GM18502 (cell line): Measurements from ENCODE around the gene IL1R1.
"Not testable (repeated sequence)": the region's sequence is repeated elsewhere in the genome, so short reads cannot be mapped to it uniquely, and the experiment has no call there.

Experiments
- ATAC-seq: cut with Tn5 transposase; IDR thresholded peaks from one replicate; pipeline ENCODE4 v1.9.1; 2021; ENCODE audit warnings: mild to moderate bottlenecking; ENCODE audit not compliant: unreplicated experiment, poor library complexity

The IL1R1 gene

DNA sequence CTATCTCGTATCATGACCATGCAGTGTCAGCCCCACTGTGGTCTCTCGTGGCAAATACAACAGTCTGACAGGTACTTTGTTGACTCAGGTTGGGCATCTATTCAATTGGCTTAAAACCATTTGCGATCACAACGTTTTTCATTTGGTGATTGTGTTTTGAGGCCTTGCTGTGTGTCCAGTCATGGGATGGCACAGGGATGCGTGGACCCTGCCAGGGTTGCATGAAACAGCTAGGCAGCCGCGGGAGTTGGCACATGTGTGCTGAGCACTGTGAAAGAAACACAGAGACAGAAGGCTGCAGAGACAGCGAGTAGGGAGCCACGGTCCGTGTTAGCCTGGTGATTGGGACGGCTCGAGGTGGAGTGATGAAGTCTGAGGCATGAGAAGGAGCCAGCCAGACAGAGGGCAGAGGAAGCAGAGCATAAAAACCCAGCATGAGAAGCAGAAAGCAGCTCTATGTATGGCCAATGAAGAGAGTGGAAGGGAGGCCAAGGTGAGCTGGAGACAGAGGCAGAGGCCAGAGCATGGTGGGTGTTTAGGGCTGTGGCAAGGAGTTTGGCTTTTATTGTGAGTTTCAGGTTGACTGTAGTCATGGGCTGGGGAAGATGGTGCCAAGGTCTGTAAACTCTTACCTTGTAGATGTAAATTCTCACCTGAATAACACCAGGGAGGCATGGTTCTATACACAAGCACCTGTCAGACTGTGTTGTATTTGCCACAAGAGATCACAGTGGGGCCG lies 31.8 kb upstream of the IL1R1 start:
- ATAC-seq, result no peak

DNA sequence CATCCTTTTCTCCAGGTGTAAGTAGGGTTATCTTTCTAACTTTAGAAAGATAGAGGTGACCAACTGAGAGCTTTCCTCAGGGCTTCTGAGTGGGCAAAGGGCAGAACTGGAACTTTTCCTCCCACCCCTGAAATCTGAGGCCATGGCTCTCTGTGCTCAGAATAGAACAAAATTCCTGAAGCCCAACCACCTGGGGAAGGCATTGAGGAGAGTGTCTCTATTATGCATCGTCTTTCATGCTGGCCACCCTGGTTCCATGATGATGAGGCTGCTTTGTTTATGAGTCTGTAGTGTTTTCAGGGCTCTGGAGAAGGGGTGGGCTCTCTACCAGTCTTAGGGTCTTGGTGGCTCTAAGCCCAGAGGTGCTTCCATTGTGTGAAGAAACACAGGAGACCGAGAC lies 30.7 kb upstream of the IL1R1 start:
- no peak for ATAC-seq

GRCh38 chr2:102112271-102112670 lies 30.3 kb upstream of the IL1R1 start:
- no peak for ATAC-seq

DNA sequence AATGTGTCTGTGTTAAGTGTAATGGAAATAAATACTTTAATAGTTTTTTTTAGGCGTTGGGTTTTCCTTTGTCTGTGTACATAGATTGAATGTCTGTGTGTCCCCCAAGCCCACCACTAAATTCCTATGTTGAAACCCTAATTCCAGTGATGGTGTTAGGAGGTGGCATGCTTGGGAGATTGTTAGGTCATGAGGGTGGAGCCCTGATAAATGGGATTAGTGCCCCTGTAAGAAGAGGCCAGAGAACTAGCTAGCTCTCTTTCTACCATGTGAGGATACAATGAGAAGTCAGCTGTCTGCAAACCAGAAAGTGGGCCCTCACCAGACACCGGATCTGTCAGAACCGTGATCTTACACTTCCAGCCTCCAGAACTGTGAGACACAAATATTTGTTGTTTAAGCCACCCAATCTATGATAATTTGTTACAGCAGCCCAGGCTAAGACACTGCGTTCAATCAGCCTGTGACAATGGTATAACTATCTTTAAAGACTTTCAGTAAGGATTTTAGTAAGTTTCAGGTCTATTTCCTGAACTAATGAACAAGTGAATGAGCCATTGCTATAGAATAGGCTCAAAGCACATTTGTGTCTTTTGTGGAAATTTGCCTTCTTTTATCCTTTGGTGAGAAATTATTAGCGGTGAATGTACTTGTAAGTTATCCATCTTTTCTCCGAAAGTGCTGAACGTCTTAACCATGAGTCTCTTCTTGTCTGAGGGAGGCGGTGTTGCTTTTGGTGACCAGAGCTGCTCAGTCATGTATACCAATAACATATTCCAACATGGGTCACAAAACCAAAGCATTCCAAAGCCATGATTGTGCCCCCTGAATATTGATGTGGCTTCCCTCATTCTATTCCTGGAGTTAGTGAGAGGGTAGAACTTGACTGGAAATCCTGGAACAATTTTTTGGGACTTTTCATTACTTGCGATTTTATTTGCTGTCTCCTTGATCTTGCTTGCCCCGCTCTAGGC lies 29.6 kb upstream of the IL1R1 start:
- no peak for ATAC-seq

DNA sequence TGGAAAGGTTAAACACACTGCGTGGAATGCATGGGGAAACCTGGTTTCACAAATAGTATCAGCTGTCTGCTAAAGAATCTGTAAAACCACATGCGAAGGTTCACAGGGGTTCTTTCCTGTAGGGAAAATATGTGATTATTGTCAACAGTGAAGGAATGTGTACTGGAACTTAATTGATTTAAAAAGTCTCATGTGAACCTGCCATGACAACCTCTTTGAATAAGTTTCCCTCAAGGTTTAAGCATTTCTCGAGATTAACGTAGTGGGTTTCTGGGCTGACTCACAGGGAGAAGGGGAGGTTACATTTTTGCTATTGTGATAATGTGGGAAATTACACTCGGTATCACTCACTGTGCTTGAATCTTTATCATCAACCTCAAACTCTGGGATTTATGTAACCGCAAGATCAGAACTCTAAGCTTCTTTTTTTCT lies 28.2 kb upstream of the IL1R1 start:
- no peak for ATAC-seq

DNA sequence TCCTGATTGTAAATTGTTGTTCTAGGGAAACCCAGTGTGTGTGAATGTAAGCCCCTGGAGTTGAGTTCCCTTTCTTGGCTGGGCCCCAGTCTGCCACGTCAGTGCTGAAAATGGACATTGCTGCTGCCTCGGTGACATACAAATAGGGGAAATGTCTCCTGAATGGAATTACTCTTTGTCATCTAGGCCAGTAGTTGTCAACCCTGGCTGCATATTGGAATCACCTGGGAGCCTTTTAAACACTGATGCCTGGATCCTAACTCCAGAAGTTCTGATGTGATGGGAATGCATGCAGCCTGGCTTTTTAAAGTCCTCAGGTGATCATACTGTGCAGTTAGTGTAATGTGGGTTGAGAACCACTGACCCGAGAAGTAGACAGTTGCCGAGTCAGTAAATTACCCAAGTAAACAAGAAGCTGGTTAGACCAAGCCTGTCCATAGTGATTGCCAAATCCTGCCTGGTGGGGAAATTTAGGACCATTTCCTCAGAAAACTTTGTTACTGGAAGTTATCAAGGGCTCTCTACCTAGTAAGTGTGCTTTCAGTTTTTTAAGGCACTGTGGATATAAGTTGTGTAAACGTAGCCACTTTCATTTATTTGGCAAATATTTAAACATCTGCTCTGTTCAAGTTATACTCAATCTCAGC lies 27.6 kb upstream of the IL1R1 start:
- ATAC-seq, result no peak

DNA sequence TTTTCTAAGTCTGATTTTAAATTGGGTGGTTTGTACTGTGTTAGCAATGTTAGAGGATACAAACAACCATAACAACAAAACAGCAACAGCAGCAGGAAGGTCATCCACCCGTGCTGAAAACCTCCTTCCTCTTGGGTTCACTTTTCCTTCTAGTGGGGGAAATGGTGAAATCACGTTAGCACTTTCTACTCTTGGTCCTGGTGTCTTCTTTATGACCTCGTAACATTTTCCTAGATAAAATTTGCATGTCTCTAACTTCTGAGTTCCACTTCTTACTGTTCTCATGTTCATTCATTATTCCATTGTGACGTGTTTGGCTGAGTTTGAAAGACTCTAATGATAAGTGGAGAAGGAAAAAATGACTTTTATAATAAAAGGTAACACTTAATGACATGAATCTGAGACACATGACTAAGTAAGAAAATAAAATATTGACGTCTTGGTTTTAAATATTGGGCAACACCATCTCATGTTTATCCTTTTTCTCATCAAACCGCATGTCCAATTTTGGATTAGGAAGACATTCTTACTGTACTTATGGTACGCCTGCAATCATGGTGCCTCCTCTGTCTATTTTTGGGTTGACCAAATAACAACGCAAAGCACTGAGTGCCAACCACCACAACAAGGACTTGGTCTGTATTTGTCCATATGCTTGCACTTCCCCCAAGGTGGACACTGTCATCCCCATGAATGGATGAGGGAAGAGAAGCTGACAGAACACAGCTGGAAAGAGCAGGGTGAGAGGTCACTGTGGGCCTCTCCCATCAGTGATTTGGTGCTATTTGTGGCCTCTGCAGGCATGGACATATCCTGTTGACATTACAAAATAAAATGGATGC lies 25.7 kb upstream of the IL1R1 start:
- no peak for ATAC-seq

GRCh38 chr2:102117472-102117858 lies 25.1 kb upstream of the IL1R1 start:
- ATAC-seq, result no peak

DNA sequence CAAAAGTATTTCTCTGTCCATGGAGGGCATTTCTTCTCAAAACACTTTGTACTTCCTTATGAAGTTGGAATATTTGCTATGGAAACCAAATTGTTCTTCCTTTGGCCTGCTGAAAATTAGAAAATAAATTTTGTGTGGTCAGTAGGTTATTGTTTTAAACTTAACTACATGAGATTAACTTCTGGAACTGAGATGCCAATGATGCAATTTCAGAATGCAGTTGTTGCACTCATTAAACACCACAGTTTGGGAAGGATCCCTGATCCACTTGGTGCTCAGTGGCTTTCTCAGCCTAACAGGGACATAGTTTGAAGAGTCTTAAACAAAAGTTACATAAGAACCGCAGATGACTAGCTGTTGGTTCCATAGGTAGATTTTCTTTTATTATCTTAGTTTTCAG lies 23.3 kb upstream of the IL1R1 start:
- no peak for ATAC-seq

DNA sequence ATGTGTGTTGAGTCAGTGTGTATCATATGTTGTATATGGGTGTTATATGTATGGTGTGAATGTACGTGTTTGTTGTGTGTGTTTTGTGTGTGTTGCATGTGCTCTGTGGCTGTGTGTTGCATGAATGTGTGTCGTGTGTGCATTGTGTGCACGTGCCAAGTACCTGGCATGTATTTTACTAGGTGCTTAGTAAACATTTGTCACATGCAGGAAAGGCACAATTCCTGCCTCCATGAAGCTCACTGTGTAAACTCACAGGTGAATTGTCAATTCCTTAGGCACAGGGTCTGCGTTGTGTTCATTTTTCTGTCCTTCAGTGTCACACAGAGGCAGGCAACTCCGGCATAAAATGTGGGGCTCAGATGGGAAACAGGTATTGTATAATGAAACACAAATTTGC lies 22.3 kb upstream of the IL1R1 start:
- no peak for ATAC-seq

- no peak for ATAC-seq
These were observed 21.8 kb upstream of the IL1R1 start for GRCh38 chr2:102120701-102121159.

GRCh38 chr2:102122115-102122514 lies 20.4 kb upstream of the IL1R1 start:
- no peak for ATAC-seq

DNA sequence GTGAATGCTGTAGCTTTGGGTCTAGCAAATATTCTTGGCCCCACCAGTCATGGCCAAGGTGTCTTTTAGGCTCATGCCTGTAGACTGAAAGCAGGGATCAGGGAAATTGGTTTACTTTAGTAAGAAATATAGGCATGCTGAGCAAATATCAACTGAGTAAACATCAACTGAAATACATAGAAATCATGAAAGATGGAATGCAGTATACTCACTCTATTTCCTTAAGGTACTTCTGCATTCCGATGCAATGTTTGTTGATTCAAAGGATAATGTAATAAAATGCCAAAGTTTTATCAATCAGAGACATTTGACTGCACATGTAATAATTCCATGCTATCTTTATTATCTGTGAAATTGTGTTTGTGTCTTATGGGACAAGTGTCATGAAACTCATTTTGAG lies 19.6 kb upstream of the IL1R1 start:
- no peak for ATAC-seq

- not testable (repeated sequence) for ATAC-seq
These were observed 18.1 kb upstream of the IL1R1 start for GRCh38 chr2:102124421-102124820.

DNA sequence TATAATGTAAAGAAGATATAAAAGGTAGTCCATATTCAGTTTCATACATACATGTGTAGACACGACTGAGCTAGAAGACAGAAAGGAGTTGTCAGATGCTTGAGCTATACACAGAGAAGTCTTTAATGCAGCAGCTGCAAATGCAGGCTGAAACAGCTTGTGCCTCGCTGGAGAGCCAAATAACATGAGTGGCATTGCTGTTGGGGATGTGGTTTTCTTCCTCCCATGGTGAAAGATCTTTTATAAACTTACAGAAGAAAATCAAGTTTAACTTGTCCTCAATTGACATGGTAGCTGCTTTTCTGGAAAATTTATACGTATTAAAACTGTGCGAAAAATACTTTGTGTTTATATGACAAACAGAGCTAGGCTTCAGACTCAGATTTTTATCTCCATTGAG lies 16.4 kb upstream of the IL1R1 start:
- ATAC-seq, result no peak

DNA sequence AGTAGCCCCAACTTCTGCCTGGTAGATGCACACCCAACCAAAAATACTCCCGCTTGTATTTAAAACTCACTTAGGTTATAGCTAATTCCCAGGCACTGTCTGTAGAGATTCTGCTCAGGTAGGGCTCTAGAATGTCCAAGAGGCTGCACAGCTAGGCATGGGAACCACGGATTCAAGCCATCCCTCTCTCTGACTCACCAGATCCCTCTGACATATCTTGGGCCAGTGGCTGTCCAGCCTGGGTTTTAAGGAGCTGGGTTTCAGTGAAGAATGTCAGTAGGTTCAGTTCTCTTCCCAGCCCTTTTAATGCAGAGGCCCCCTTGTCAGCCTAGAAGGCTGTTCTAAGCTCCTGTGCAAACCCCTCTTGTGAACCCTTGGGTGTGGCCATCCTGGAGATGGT lies 15.9 kb upstream of the IL1R1 start:
- no peak for ATAC-seq

GRCh38 chr2:102129082-102129481 lies 13.5 kb upstream of the IL1R1 start:
- ATAC-seq, result no peak

- ATAC-seq, result no peak
These were observed 12.4 kb upstream of the IL1R1 start for GRCh38 chr2:102129951-102130646.

GRCh38 chr2:102130647-102130991 lies 11.9 kb upstream of the IL1R1 start:
- ATAC-seq, result no peak

DNA sequence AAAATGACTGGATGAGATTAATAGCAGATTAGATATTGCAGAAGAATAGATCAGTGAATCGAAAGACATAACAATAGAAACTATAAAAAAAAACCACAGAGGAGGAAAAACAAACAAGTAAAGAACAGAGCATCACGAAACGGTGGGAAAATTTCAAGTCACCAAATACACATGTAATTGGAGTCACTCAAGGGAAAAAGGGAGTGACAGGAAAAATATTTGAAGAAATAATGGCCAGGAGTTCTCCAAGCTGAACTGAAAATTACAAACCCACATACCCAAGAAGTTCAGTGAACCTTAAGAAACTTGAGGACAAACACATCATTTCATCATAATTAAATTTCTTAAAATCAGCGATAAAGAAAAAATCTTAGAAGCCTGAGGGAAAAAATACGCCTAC lies 11.0 kb upstream of the IL1R1 start:
- ATAC-seq, result no peak
